Esophagus muscularis mucosa (tissue), 4 donors: ENCODE results near the gene SLC29A1. TPM values are rescaled to one million over a fixed set of nuclear protein-coding genes. Genes with fewer than 3 reads are reported as not detected.
"Not testable (repeated sequence)": the region's sequence is repeated elsewhere in the genome, so short reads cannot be mapped to it uniquely, and the experiment has no call there.

Source experiments
- DNase-seq: peaks from one replicate; pipeline ENCODE4 v3.0.0-alpha.2; 2017; ENCODE audit errors: extremely low spot score
- H3K27ac ChIP-seq, 4 donors: fragments of 200-600 bp; sonication (generic); replicated peaks in 1 of 4; 1 replicate in 3 of 4; 2 replicates in 1 of 4; pipeline ENCODE4 v1.5.1; 2016 to 2019; ENCODE audit warnings: mild to moderate bottlenecking in 1 of 4
- H3K27me3 ChIP-seq, 4 donors: fragments of 200-600 bp; sonication (generic); one replicate each; pipeline versions ENCODE4 v1.5.1 to v1.6.0; 2016 to 2019
- H3K36me3 ChIP-seq, 4 donors: fragments of 200-600 bp; sonication (generic); one replicate each; pipeline ENCODE4 v1.5.1; 2016 to 2019
- H3K4me1 ChIP-seq, 4 donors: fragments of 200-600 bp; sonication (generic); one replicate each; pipeline ENCODE4 v1.5.1; 2016 to 2019
- H3K4me3 ChIP-seq, 4 donors: fragments of 200-600 bp; sonication (generic); 1 replicate in 2 of 4; 2 replicates in 2 of 4; pipeline ENCODE4 v1.5.1; 2016 to 2019; ENCODE audit warnings: mild to moderate bottlenecking in 4 of 4, moderate library complexity in 1 of 4
- H3K9me3 ChIP-seq, 4 donors: fragments of 200-600 bp; sonication (generic); 1 replicate in 3 of 4; 2 replicates in 1 of 4; pipeline ENCODE4 v1.5.1; 2016 to 2019
- EP300 ChIP-seq: sonication (generic); formaldehyde crosslinking; IDR thresholded peaks from one replicate; pipeline ENCODE4 v1.6.1; 2017; ENCODE audit warnings: antibody characterized with exemption
- POLR2A ChIP-seq: fragments of 450-650 bp; IDR thresholded peaks from one replicate; pipeline ENCODE4 v1.6.1; 2017; ENCODE audit warnings: antibody characterized with exemption, moderate library complexity, mild to moderate bottlenecking, low read depth
- POLR2AphosphoS5 ChIP-seq, 2 donors: sonication (generic); formaldehyde crosslinking; IDR thresholded peaks; one replicate each; pipeline ENCODE4 v1.6.1; 2017; ENCODE audit warnings: antibody characterized with exemption in 2 of 2
- WGBS: methylation state at CpG from one replicate; pipeline ENCODE4 v1.1.5; 2018; 5-methylcytosine and 5-hydroxymethylcytosine counted together
- intact Hi-C: fragments of 100-400 bp; cut with DNase I; formaldehyde crosslinking; loops from one replicate; pipeline ENCODE4 v1.15.1; 2023
- total RNA-seq, 4 donors: library from RNA; depleted of rRNA; stranded (reverse); fragments of >200 nt; gene quantifications; one replicate each; pipeline versions ENCODE4 v1.1.0 to v1.2.1, GENCODE V29; 2016
- TF ChIP-seq, protein P1 (sequence below), 3 experiments: fragments of 200-600 bp in 2 of 3; fragments of 450-650 bp in 1 of 3; sonication (generic) in 2 of 3; IDR thresholded peaks; one replicate each; pipeline ENCODE4 v1.5.1; 2017 to 2019; ENCODE audit warnings: antibody characterized with exemption in 3 of 3, mild to moderate bottlenecking in 2 of 3, moderate library complexity in 1 of 3

SLC29A1 gene
- total RNA-seq, 4 donors from 2014 or later, result 68.9 to 159 (median 138) TPM

DNA sequence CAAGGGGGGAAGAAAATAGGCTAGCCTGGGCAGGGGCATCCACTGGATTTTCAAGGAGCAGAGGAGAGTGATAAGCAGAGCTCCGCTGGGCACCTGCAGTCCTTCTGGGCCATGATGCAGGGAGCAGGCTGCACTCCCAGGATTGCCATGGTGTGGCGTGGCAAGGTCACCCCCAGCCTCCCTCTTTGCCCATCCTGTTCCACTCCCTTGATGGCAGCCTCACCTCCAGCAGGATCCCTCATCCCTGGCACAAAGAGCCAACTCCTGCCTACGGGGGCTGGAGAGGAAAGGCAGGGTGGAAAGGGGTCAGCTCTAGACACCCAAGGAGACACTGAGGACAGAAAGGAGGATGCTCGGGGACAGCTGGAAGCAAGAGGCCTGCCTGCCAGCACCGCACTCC is 29.1 kb upstream of the SLC29A1 start:
- Histone ChIP-seq H3K36me3 (no peaks in the 10 kb centered on the region), H3K27me3 (no peaks in the 10 kb centered on the region), H3K4me1 (peaks cover 0 to 9% (median 0%) of the 10 kb centered on the region in 4 donors), H3K9me3 (no peaks in the 10 kb centered on the region), H3K4me3 (no peak overlapping the region), H3K27ac (no peak overlapping the region)
- 78% methylated on average over 5 of the region's 5 CpGs for WGBS
- no peak for DNase-seq
- TF ChIP-seq POLR2A (no peak), POLR2AphosphoS5 (IDR thresholded peaks at IDR 0.05) (no peak), EP300 (no peak)
- TF ChIP-seq, protein P1, sequence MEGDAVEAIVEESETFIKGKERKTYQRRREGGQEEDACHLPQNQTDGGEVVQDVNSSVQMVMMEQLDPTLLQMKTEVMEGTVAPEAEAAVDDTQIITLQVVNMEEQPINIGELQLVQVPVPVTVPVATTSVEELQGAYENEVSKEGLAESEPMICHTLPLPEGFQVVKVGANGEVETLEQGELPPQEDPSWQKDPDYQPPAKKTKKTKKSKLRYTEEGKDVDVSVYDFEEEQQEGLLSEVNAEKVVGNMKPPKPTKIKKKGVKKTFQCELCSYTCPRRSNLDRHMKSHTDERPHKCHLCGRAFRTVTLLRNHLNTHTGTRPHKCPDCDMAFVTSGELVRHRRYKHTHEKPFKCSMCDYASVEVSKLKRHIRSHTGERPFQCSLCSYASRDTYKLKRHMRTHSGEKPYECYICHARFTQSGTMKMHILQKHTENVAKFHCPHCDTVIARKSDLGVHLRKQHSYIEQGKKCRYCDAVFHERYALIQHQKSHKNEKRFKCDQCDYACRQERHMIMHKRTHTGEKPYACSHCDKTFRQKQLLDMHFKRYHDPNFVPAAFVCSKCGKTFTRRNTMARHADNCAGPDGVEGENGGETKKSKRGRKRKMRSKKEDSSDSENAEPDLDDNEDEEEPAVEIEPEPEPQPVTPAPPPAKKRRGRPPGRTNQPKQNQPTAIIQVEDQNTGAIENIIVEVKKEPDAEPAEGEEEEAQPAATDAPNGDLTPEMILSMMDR (IDR thresholded peaks at IDR 0.05), result no peak
- intact Hi-C loops, result no loop called here

DNA sequence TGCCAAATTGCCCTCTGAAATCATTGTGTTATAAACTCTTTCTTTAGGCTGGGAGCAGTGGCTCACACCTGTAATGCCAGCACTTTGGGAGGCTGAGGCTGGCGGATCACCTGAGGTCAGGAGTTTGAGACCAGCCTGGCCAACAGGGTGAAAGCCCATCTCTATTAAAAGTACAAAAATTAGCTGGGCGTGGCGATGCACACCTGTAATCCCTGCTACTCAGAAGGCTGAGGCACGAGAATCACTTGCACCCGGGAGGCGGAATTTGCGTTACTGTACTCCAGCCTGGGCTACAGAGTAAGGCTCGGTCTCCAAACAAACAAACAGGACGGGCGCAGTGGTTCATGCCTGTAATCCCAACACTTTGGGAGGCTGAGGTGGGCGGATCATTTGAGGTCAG is 27.0 kb upstream of the SLC29A1 start:
- H3K27me3 ChIP-seq, DNase-seq, intact Hi-C loops, H3K27ac ChIP-seq, H3K36me3 ChIP-seq, H3K4me1 ChIP-seq, H3K4me3 ChIP-seq, H3K9me3 ChIP-seq: not testable (repeated sequence)
- WGBS, result 87% methylated on average over 10 of the region's 11 CpGs

DNA sequence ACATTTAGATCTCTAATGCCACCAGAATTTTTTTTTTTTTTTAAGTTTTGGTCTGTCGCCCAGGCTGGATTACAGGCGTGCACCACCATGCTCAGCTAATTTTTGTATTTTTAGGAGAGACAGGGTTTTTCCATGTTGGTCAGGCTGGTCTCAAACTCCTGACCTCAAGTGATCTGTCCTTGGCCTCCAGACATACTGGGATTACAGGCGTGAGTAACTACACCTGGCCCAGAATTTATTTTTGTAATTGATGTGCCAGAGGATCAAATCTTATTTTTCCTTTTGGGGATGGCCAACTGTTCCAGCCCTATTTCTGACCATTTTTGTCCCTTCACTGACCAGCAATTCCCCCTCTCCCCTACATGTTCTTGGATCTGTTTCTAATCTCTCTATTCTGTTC is 24.7 kb upstream of the SLC29A1 start:
- TF ChIP-seq POLR2AphosphoS5 (IDR thresholded peaks at IDR 0.05), result no peak
- no peak for TF ChIP-seq EP300
- TF ChIP-seq, protein P1 (IDR thresholded peaks at IDR 0.05), result no peak
- TF ChIP-seq POLR2A, result no peak
- no peaks in the 10 kb centered on the region for H3K27me3 ChIP-seq
- no peak overlapping the region for H3K4me3 ChIP-seq
- no peak overlapping the region for H3K27ac ChIP-seq
- DNase-seq, result no peak
- peaks cover 0 to 18% (median 3%) of the 10 kb centered on the region in 4 donors for H3K4me1 ChIP-seq
- WGBS, result 81% methylated on average over 3 of the region's 3 CpGs
- no peaks in the 10 kb centered on the region for H3K9me3 ChIP-seq
- intact Hi-C loops, result no loop called here
- H3K36me3 ChIP-seq, result no peaks in the 10 kb centered on the region

DNA sequence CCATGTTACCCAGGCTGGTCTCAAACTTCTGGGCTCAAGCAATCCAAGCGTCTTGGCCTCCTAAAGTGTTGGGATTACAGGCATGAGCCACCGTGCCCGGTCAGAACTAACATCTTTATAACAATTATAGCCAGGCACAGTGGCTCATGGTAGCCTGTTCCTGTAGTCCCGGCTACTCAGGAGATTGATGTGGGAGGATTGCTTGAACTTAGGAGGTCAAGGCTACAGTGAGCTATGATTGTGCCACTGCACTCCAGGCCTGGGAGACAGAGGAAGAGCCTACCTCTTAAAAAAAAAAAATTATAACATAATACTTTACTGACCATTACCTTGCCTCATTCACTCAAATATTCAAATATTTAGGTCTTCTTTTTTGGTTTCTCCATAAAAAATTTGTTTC is 23.5 kb upstream of the SLC29A1 start:
- no peak for TF ChIP-seq POLR2AphosphoS5 (IDR thresholded peaks at IDR 0.05)
- no peak for TF ChIP-seq POLR2A
- TF ChIP-seq, protein P1 (IDR thresholded peaks at IDR 0.05), result no peak
- no peak for TF ChIP-seq EP300
- Histone ChIP-seq H3K27me3 (no peaks in the 10 kb centered on the region), H3K36me3 (no peaks in the 10 kb centered on the region), H3K9me3 (no peaks in the 10 kb centered on the region), H3K4me3 (no peak overlapping the region), H3K4me1 (peaks cover 0 to 18% (median 3%) of the 10 kb centered on the region in 4 donors), H3K27ac (no peak overlapping the region)
- WGBS, result 98% methylated on average over 4 of the region's 4 CpGs
- intact Hi-C loops, result no loop called here
- no peak for DNase-seq

DNA sequence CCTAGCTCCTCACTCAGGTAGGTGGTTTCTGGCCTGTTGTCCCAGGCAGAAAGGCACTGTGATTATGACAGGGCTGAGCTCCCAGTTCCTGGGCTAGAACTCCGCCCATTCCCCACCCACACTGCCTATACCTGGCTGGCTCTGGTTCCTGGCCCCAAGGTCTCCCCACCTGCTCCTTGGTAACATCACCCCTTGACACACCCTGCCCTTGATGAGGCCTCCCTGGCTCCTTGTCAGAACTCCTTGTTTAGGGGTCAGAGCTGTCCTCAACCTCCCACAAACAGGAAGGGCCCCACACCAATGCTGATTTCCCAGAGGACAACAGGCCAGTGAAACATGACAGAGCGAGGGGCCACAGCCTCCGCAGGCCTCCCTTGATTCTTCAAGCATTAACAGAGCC is 22.2 kb upstream of the SLC29A1 start:
- 79% methylated on average over 3 of the region's 3 CpGs for WGBS
- intact Hi-C loops, result no loop called here

More for the DNA sequence above, 22.2 kb upstream of the SLC29A1 start:
- no peak overlapping the region for H3K4me3 ChIP-seq
- H3K27ac ChIP-seq, result peak overlapping the region in 1 of 4 donors; percentile 38
- TF ChIP-seq POLR2A (no peak), POLR2AphosphoS5 (IDR thresholded peaks at IDR 0.05) (no peak), EP300 (no peak)
- TF ChIP-seq, protein P1 (IDR thresholded peaks at IDR 0.05), result no peak
- H3K4me1 ChIP-seq, result peaks cover 0 to 18% (median 3%) of the 10 kb centered on the region in 4 donors
- DNase-seq, result no peak
- H3K36me3 ChIP-seq, result no peaks in the 10 kb centered on the region
- no peaks in the 10 kb centered on the region for H3K27me3 ChIP-seq
- H3K9me3 ChIP-seq, result no peaks in the 10 kb centered on the region
